NCI-H2107 treated with DMSO at 0.1 percent for 48 hours (cell line): ENCODE measurements around the gene RNF125.
"Not testable (repeated sequence)": the region's sequence is repeated elsewhere in the genome, so short reads cannot be mapped to it uniquely, and the experiment has no call there.

ENCODE experiments used
- DNase-seq: peaks from one replicate; lab custom pipeline; 2025; ENCODE audit not compliant: unreplicated experiment; lab: John Stamatoyannopoulos, UW

RNF125 gene

DNA sequence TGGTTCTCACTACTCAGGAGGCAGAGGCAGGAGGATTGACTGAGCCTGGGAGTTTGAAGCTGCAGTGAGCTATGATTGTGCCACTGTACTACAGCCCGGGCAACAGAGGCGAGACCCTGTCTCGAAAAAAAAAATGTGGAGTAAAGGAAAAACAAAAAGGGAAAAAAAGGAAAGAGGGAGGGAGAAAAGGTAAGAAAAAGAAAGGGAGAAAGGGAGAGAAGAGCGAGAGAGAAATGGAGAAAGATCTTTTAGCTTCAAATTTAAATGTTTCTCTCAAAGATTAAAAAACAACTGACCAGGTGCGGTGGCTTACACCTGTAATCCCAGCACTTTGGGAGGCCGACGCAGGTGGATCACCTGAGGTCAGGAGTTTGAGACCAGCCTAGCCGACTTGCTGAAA is 65.2 kb downstream of the RNF125 start:
- DNase-seq, result no peak

DNA sequence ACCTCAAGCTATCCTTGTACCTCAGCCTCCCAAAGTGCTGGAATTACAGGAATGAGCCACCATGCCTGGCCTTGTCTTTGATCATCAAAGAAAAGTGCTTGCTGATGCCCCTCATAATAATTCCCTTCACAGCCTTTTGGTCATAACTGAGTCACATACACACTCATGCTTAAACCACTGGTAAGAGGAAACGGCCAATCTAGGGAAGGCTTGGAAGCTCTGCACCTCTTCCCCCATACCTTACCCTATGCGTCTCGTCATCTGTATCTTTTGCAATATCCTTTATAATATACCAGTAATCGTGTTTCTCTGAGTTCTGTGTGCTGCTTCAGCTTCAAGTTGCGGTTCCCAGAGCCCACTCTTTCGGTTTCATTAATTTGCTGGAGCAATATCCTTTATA is 68.3 kb downstream of the RNF125 start:
- no peak for DNase-seq

DNA sequence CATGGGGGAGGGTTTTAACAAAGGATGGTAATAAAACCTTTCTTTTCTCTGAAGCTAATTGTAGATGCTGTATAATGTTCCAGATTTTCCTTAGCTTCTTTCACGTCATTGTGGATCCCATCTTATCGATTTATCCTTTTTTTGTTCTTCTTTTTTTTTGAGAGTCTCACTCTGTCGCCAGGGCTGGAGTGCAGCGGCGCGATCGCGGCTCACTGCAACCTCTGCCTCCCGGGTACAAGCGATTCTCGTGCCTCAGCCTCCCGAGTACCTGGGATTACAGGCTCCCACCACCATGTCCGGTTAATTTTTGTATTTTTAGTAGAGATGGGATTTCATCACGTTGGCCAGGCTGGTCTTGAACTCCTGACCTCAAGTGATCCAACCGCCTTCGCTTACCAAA is 72.2 kb downstream of the RNF125 start:
- DNase-seq, result not testable (repeated sequence)

DNA sequence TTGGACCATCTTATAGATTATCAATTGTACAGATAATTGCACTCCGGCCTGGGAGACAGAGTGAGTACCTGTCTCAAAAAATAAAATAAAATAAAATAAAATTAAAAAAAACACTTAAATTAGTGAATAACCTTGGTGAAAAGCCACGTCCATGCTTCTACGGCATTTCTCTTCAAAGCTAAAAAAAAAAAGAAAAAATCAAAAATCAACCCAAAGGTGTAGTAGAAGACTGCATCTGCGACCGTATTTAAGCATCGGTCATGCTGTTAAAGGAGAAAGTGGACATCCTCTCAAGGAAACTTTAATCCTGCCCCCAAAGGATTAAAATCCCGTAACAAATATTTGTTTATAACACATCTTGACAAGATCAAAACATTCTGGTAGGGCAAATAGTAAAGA is 72.7 kb downstream of the RNF125 start:
- no peak for DNase-seq

DNA sequence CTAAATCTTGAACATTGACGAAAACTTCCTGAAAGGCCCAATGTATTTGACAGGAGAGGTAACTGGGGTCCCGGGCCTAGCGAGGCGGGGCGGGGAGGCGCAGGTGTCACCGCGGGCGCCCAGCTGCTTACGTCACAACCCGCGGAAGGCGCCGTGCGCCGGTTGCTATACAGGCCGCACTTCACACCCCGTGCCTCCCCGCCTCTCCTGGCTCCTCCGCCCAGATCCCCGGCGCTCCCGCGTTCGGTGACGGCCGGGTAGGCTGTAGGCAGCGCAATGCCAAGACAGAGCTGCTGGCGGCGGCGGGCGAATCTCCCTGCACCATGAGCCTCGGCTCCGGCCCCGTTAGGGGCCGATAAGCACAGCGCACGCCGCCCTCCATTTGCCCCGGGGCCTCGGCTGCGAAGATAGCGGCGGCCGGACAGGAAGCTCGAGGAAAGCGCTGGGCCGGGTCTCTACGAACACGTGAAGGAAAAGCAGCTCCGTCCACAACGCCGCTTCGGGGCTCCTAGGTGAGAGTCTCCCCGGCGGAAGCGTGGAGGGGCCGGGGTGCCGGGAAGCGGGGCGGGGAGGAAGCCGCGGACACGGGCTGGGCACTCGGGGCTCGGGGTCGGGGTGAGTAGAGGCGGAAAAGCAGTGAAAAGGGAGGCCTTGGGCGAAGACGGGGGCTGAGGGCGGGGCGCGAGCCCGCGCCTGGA is 73.2 kb downstream of the RNF125 start, which contains the start of gene RNF138:
RNF138 (plus strand) TSS at position 151 of the 698 bp plus-strand sequence. CDS start 903 bp downstream, outside the sequence.
- DNase-seq, result peak; percentile 37

DNA sequence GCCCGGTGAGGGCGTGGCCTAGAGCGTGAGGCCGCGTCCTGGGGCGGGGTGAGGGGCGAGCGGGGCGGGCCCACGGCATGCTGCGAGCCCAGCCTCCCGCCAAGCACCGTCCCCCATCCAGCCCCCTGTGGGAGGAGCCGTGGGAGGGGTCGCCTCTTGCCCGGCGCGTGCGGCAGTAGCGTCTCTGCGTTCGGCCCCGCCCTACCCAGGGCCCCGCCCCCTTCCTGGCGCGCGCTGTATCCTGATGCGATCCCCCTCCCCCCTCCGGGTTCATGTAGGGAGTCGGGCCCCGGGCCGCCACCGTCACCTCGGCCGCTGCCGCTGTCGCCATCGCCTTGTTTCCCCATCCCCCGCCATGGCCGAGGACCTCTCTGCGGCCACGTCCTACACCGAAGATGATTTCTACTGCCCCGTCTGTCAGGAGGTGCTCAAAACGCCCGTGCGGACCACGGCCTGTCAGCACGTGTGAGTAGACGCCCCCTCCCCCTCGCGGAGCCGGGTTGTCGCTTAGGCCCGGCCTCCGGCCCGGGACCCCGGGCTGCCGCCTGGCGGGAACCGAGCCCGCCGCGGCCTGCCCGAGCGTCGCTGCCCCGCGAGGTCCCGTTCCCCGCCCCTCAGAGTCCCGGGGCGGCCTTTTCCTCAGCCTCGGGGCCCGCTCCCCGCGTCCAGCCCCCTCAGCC is 73.9 kb downstream of the RNF125 start:
- peak; percentile 71 for DNase-seq

DNA sequence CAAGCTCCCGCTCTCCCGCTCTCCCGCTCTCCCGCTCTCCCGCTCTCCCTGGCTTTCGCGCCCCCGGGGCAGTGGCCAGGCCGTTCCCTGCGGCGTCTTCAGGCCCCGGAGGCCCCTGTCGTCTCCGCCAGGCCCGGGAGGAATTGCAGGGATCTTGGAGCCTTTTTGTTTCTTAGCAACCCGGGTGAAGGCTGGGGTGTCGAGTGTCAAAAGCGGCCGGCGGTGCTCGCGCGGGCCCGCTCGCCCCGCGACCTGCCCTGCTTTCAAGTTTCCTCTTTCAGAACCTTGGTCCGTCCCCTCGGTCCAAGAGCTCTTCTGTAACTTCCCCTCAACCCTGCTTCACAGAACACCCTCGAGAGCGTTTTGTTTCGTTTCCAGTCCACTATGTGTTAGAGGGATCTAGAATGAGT is 74.5 kb downstream of the RNF125 start:
- no peak for DNase-seq

DNA sequence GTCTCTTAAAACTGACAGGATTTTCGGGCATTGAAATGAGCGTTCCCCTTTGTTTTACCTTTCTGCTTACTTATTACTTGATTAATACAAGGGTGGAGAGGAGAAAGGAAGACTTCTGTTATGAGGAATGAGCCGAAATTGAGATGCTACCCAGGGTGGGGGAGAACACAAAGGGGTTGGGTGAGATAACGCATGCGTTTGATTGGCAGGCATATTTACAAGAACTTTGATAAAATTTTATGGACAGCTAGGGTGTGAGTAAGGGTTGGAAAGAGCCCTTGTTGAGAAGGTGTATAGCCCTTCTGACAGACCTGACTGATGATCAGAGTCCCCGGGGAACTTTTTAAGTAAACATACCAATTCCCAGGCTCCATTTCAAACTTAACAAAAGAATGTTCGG is 74.9 kb downstream of the RNF125 start:
- no peak for DNase-seq

DNA sequence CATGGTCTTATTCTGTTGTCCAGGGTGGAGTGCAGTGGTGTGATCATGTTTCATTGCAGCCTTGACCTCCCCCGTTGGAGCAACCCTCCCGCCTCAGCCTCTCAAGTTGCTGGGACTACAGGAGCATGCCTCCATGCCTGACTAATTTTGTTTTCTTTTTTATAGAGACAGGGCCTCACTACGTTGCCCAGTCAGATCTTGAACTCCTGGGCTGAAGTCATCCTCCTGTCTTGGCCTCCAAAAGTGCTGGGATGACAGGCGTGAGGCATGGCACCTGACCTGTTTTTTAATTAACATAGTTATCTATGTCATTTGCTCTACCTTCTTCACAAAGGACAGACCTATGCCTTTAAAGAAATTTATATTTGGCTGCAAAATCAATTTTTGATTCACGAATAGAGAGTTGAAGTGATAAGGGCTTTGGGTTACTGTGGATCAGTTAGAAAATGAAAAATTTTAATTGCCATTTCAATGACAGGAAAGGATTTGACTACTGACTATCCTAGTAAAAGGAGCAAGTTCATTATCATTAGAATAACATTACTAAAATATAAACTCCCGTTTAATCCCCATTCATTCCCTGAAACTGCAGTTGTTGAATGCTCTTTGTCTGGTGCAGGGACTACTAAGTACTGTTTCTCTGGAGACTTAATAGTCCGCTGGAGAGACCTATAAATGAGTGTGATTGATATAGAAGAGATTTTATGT is 76.7 kb downstream of the RNF125 start:
- DNase-seq, result no peak

DNA sequence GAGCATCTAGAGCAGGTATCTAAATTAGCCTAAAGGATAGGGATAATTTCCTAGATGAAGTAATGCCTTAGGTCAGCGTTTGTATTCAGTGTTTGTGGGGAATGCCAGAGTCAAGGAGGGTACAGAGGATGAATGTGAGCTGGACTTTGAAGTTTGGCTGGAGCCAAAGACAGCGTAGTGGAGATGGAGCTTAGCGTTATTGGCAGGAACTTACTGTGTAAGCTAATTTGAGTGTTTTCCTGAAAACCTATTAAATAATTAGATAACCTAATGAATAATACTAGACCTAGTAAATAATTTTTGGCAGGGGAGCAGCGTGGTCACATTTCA is 77.2 kb downstream of the RNF125 start:
- DNase-seq, result no peak

DNA sequence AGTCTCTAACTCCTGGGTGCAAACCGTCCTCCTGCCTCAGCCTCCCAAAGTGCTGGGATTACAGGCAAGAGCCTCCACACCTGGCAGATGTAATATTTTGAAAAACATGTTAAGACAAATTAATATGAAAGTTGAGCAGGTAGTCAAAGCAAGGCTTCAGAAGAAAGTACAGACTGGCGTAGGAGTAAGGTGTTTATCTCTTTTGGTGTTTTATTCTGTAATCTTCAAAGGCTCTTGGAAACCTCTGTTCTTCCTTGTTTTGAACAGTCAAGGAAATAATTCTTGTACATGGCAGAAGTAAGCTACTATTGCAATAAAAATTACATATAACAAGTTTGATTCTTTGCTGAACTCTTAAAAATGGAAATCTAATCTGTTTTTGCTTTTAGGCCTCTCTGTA is 78.3 kb downstream of the RNF125 start:
- DNase-seq, result no peak

DNA sequence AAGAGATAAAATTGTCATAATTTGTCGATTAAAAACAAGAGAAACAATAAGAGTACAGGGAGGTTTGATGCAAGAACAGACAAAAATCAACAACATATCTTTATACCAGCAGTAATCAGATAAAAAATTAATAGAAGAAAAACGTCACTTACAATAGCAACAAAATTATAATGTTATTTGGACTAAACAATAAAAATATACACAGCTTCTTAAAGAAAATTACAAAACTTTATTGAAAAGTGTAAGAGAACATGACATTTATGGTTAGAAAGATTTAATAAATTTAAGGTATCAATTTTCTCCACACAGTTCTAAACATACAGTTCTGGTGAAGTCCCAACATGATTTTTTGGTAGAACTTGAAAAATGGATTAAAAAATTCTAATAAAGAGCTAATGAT is 85.9 kb downstream of the RNF125 start:
- DNase-seq, result no peak

DNA sequence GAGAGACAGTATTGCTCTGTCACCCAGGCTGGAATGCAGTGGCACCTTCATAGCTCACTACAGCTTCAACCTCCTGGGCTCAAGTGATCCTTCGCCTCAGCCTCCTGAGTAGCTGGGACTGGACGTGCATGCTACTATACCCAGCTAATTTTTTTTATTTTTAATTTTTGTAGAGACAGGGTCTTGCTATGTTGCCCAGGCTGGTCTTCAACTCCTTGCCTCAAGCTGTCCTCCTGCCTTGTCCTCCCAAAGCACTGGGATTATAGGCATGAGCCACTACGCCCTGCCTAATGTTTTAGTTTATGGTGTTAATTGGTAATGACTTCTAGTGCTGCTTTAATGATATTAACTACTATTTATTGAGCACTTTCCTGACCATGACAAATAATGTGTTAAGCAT is 91.4 kb downstream of the RNF125 start:
- DNase-seq, result no peak

DNA sequence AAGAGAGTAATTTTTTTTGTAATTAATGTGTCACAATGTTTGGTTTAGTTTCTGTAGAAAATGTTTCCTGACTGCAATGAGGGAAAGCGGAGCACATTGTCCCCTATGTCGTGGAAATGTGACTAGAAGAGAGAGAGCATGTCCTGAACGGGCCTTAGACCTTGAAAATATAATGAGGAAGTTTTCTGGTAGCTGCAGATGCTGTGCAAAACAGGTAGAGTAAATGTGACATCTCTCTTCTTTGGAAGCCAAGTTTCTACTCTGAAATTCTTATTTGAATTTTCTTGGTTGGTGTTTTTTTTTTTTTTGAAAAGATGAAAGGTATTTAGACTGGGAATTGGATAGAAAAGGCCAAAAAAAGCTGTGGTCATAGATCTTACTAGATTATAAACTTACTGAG is 93.1 kb downstream of the RNF125 start:
- no peak for DNase-seq

DNA sequence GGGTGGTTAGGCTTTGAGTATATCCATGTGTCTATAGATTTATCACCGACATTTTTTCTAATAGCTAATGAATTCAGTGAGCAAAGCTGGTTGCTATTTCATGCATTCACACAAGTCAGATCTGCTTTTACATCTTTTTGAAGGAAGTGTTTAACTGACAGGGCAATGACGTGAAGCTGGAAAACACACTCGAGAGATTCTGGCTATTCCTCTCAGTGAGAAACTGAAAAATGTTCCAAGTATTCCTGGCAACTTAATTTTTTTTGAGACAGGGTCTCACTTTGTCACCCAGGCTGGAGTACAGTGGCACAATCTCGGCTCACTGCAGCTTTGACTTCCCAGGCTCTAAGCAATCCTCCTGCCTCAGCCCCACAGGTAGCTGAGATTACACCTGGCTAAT is 94.2 kb downstream of the RNF125 start:
- DNase-seq, result no peak

DNA sequence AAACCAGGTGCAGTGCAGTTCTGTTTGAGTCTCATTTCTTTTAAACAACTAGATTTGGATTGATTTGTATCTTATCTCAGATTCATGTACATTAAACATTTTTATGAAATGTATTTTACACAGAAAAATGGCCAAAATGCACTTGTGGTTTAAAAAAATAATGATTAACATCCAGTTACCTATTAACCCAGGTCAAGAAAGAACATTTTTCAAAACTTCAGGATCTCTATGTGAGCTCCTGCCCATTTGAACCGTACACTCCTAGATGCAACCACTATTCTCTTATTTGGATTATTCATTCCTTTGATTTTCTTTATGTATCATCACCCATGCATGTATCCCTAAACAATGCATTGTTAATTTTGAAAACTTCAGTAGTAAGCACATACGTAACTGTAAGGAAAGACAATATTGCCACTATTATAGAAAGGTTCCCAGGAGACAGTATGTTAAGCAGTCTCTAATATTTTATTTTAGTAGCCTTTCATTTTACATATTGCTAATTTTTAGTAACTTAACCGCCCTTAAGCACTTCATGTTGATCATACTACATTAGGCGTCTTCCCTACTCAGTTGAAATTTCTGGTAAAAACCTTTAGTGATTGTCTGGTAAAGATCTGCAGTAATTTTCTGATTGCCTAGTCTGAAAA is 95.8 kb downstream of the RNF125 start:
- DNase-seq, result no peak

DNA sequence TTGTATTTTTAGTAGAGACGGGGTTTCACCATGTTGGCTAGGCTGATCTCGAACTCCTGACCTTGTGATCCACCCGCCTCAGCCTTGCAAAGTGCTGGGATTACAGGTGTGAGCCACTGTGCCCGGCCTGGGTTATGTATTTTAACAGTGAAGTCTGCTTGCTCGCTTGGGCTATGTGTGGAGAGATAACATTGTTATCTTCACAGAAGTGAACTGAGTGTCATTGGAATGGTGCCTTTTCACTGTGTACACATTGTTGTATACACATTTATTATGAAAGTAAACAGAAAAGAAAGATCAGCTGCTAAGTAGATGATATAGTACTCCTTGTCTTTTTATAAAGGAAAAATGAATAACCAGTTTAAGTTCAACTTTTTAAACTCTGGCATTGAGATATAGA is 103.4 kb downstream of the RNF125 start:
- no peak for DNase-seq
